ENCODE data around the gene SUMF1.

SUMF1 gene

DNA sequence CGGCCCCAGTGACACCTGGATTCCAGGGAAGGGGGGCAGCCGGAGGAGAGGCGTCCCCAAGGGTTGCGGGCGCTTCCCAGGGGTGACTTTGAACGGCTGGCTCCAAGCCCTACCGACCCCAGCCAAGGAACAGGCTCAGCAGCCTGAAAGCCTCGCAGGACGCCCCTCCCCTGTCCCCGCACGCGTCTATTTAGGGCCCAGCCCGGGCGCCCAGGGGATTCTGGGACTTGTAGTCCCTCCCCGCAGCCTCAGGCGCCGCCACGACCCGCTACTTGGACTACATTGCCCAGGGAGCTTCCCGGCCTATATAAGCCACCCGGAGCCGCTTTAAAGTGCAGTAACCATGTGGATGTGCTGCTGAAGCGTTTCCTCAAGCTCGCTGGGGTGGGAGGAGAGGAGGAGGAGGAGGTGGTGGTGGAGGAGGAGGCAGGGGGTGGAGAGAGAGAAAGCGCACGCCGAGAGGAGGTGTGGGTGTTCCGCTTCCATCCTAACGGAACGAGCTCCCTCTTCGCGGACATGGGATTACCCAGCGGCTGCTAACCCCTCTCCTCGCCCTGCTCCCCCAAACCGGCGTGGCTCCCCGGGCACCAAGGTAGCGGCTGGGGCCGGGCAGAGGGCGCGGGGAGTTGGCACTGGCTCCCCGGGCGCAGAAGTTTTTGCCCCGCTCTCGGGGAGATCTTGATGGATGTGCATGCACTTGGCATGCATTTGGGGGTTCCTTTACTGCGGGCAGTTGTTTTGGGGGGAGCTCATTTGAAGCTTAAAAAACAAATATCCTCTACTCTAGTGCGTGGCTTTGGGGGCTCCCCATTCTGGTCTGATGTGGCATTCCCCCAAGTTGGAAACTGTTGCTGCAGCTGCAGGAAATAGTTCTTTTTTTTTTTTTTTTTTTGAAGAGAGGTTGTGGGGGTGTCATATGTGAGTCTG, 26.2 kb upstream of the SUMF1 start, which contains the start of gene ITPR1:
ITPR1 (plus strand) TSS at position 335 of the 927 bp plus-strand sequence. CDS start 23,144 bp downstream, outside the sequence.
- Histone ChIP-seq H3K4ac (ENCODE audit: low read length) (no peak within 1 kb of the TSS), H4K91ac (ENCODE audit: low read depth, low read length, poor library complexity) (no peak within 1 kb of the TSS), H3K4me1 (ENCODE audit: control insufficient read depth in 2 of 2, insufficient read depth in 1 of 2, low read depth in 1 of 2, low read length in 2 of 2) (peaks cover 0 to 2% of the 10 kb centered on the region in 2 donors)

DNA sequence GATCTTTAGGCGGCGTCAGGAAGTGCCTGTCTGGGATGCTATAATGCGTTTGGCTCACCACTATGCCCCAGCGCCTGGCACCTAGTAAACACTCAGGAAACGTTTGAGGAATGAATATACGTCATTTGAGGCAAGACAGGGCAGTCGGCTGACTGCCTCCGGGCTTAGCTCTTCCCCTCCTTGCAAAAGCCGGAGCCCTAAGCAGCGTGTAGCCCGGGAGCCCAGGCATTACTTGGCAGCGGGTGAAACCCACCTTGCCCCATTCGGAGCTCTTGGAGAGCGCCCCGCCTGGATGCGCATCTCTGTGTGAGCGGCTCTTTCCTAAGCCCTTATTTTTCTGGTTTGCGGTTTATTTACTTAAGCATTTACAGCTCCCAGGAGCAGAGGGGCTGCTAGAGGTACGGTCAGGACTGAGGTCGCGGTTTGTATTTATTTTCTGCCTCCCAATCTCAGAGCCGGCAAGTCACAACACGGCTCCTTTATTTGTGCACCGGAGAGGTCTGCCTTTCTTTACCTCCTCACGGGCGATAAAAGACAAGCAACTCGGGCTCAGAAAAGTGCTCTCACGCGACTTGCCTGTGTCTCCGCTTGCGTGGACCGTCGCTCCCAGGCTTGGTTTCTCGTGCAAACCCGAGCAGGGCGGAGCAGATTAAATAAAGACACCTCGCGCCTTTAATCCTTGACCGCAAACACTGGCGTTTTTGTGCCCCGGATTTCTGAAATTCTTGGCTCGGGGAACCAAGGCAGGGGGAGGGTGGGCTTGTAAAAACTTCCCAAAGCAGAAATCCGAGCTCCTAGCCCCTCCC, 25.3 kb upstream of the SUMF1 start:
- H2BK12ac ChIP-seq (ENCODE audit: low read length): no peak overlapping the region
- H2AK5ac ChIP-seq (ENCODE audit: low read depth, low read length): no peak overlapping the region
- peak overlapping the region; percentile 82 for H3K23ac ChIP-seq (ENCODE audit: low read depth, low read length, poor library complexity)
- H3K4me1 ChIP-seq (ENCODE audit: control insufficient read depth in 2 of 2, insufficient read depth in 1 of 2, low read depth in 1 of 2, low read length in 2 of 2): peaks cover 0 to 2% of the 10 kb centered on the region in 2 donors
- H3K4me3 ChIP-seq (ENCODE audit: low read length in 2 of 2): peak overlapping the region; percentile 75 to 84
- peaks cover 0 to 53% (median 14%) of the 10 kb centered on the region in 3 experiments for H3K27me3 ChIP-seq (ENCODE audit: control insufficient read depth in 3 of 3, insufficient read depth in 3 of 3, low read depth in 1 of 3, low read length in 3 of 3)
- H3K9me3 ChIP-seq (replicated peaks in 1 of 2; ENCODE audit: control insufficient read depth in 2 of 2, insufficient read depth in 1 of 2, low read depth in 1 of 2, low read length in 2 of 2): no peaks in the 10 kb centered on the region
- no peak overlapping the region for H2BK5ac ChIP-seq (ENCODE audit: low read length)
- H4K91ac ChIP-seq (ENCODE audit: low read depth, low read length, poor library complexity): no peak overlapping the region
- peak overlapping the region; percentile 82 for H3K4me2 ChIP-seq (ENCODE audit: insufficient read depth, low read length, poor library complexity, severe bottlenecking)
- DNase-seq (ENCODE audit: low spot score): peak; percentile 43
- peak overlapping the region; percentile 32 for H3K27ac ChIP-seq (replicated peaks; ENCODE audit: low read length)
- no peaks in the 10 kb centered on the region for H3K79me1 ChIP-seq (ENCODE audit: low read depth, low read length)
- H2BK120ac ChIP-seq (ENCODE audit: low read depth, low read length): no peak overlapping the region
- H4K8ac ChIP-seq (ENCODE audit: low read depth, low read length): no peak overlapping the region
- peak overlapping the region; percentile 27 for H3K9ac ChIP-seq (ENCODE audit: low read depth, low read length, poor library complexity)
- peak overlapping the region; percentile 98 for H2AFZ ChIP-seq (ENCODE audit: low read length)
- no peak overlapping the region for H3K14ac ChIP-seq (ENCODE audit: low read length)
- H3K4ac ChIP-seq (ENCODE audit: low read length): no peak overlapping the region
- H3K36me3 ChIP-seq (replicated peaks in 1 of 2; ENCODE audit: control insufficient read depth in 2 of 2, insufficient read depth in 2 of 2, low read length in 2 of 2): no peaks in the 10 kb centered on the region
- WGBS, 2 donors (ENCODE audit: extremely low coverage in 2 of 2, insufficient read length in 2 of 2, insufficient replicate concordance in 1 of 2): no CpG with 5 or more reads among the region's 43 CpGs
- H2BK15ac ChIP-seq (ENCODE audit: low read length): no peak overlapping the region
- peak overlapping the region; percentile 84 for H3K18ac ChIP-seq (ENCODE audit: low read length)

More for the DNA sequence above, 26.2 kb upstream of the SUMF1 start, which contains the start of gene ITPR1:
- Histone ChIP-seq H3K36me3 (replicated peaks in 1 of 2; ENCODE audit: control insufficient read depth in 2 of 2, insufficient read depth in 2 of 2, low read length in 2 of 2) (no peaks in the 10 kb centered on the region), H2BK12ac (ENCODE audit: low read length) (peak within 1 kb of the TSS; percentile 43), H3K14ac (ENCODE audit: low read length) (no peak within 1 kb of the TSS), H3K4me2 (ENCODE audit: insufficient read depth, low read length, poor library complexity, severe bottlenecking) (peak within 1 kb of the TSS; percentile 82), H3K27ac (replicated peaks; ENCODE audit: low read length) (peak within 1 kb of the TSS; percentile 32), H3K9ac (ENCODE audit: low read depth, low read length, poor library complexity) (peak within 1 kb of the TSS; percentile 63), H2BK120ac (ENCODE audit: low read depth, low read length) (no peak within 1 kb of the TSS), H3K18ac (ENCODE audit: low read length) (peak within 1 kb of the TSS; percentile 94), H2BK5ac (ENCODE audit: low read length) (no peak within 1 kb of the TSS), H3K27me3 (ENCODE audit: control insufficient read depth in 3 of 3, insufficient read depth in 3 of 3, low read depth in 1 of 3, low read length in 3 of 3) (peaks cover 0 to 53% (median 14%) of the 10 kb centered on the region in 3 experiments), H2AK5ac (ENCODE audit: low read depth, low read length) (no peak within 1 kb of the TSS), H3K9me3 (replicated peaks in 1 of 2; ENCODE audit: control insufficient read depth in 2 of 2, insufficient read depth in 1 of 2, low read depth in 1 of 2, low read length in 2 of 2) (no peaks in the 10 kb centered on the region), H3K4me3 (ENCODE audit: low read length in 2 of 2) (peak within 1 kb of the TSS; percentile 75 to 92), H3K23ac (ENCODE audit: low read depth, low read length, poor library complexity) (peak within 1 kb of the TSS; percentile 82), H2BK15ac (ENCODE audit: low read length) (peak within 1 kb of the TSS; percentile 56), H2AFZ (ENCODE audit: low read length) (peak within 1 kb of the TSS; percentile 98), H3K79me1 (ENCODE audit: low read depth, low read length) (no peaks in the 10 kb centered on the region), H4K8ac (ENCODE audit: low read depth, low read length) (no peak within 1 kb of the TSS)
- no CpG with 5 or more reads among the region's 47 CpGs for WGBS, 2 donors (ENCODE audit: extremely low coverage in 2 of 2, insufficient read length in 2 of 2, insufficient replicate concordance in 1 of 2)
- peak; percentile 98 for DNase-seq (ENCODE audit: low spot score)

DNA sequence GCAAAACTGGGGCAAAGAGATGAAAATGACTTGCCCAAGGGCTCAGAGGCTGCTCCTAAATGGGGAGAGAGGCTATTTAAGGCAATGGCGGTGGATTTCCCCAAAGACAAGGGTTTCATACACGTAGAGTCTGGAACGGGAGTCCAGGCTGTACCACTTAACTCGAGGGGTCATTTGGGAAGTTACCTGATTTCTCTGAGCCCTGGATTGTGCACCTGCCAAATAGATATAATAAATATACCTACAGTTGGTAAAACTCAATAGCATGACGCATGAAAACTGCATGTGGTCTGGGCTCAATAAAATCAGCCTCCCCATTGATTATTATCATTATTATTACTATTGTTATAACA, 24.8 kb upstream of the SUMF1 start:
- Histone ChIP-seq H3K4me2 (ENCODE audit: insufficient read depth, low read length, poor library complexity, severe bottlenecking) (peak overlapping the region; percentile 82), H4K8ac (ENCODE audit: low read depth, low read length) (no peak overlapping the region), H3K4me1 (ENCODE audit: control insufficient read depth in 2 of 2, insufficient read depth in 1 of 2, low read depth in 1 of 2, low read length in 2 of 2) (peaks cover 0 to 2% of the 10 kb centered on the region in 2 donors), H3K27ac (replicated peaks; ENCODE audit: low read length) (no peak overlapping the region), H3K79me1 (ENCODE audit: low read depth, low read length) (no peaks in the 10 kb centered on the region), H2BK15ac (ENCODE audit: low read length) (no peak overlapping the region), H3K9me3 (replicated peaks in 1 of 2; ENCODE audit: control insufficient read depth in 2 of 2, insufficient read depth in 1 of 2, low read depth in 1 of 2, low read length in 2 of 2) (no peaks in the 10 kb centered on the region), H3K4me3 (ENCODE audit: low read length in 2 of 2) (peak overlapping the region in 1 of 2 donors; percentile 75), H2BK5ac (ENCODE audit: low read length) (no peak overlapping the region), H3K23ac (ENCODE audit: low read depth, low read length, poor library complexity) (no peak overlapping the region), H3K27me3 (ENCODE audit: control insufficient read depth in 3 of 3, insufficient read depth in 3 of 3, low read depth in 1 of 3, low read length in 3 of 3) (peaks cover 0 to 53% (median 14%) of the 10 kb centered on the region in 3 experiments), H4K91ac (ENCODE audit: low read depth, low read length, poor library complexity) (no peak overlapping the region), H2BK12ac (ENCODE audit: low read length) (no peak overlapping the region), H2AK5ac (ENCODE audit: low read depth, low read length) (no peak overlapping the region), H3K9ac (ENCODE audit: low read depth, low read length, poor library complexity) (no peak overlapping the region), H3K4ac (ENCODE audit: low read length) (no peak overlapping the region), H2BK120ac (ENCODE audit: low read depth, low read length) (no peak overlapping the region), H3K18ac (ENCODE audit: low read length) (no peak overlapping the region), H3K36me3 (replicated peaks in 1 of 2; ENCODE audit: control insufficient read depth in 2 of 2, insufficient read depth in 2 of 2, low read length in 2 of 2) (no peaks in the 10 kb centered on the region), H3K14ac (ENCODE audit: low read length) (no peak overlapping the region), H2AFZ (ENCODE audit: low read length) (no peak overlapping the region)
- DNase-seq (ENCODE audit: low spot score): no peak
- no CpG with 5 or more reads among the region's 5 CpGs for WGBS, 2 donors (ENCODE audit: extremely low coverage in 2 of 2, insufficient read length in 2 of 2, insufficient replicate concordance in 1 of 2)

Data from neuronal stem cell (in vitro differentiated cells).